Urothelium cell line (cell line): ENCODE data around the gene NKAP.
"Not testable (repeated sequence)": the region's sequence is repeated elsewhere in the genome, so short reads cannot be mapped to it uniquely, and the experiment has no call there.

Experiments used
- DNase-seq: peaks from one replicate; pipeline ENCODE4 v3.0.0; 2011; ENCODE audit warnings: low spot score, mixed read lengths
- FAIRE-seq: peaks from 2 replicates; lab custom pipeline; 2011; peaks lifted over from hg19 to GRCh38; lab: Jason Lieb, UNC

Gene NKAP

GRCh38 chrX:119943185-119943988 lies at the start of gene NKAP:
Gene NKAP (minus strand): TSS chrX:119943751. CDS start chrX:119943605, 146 bp downstream.
- FAIRE-seq (no peak), DNase-seq (peak; percentile 69)

- DNase-seq (no peak), FAIRE-seq (no peak)
These were observed 47.6 kb upstream of the NKAP start for GRCh38 chrX:119991005-119991787.

- DNase-seq (no peak), FAIRE-seq (no peak)
These were observed 47.0 kb upstream of the NKAP start for GRCh38 chrX:119990556-119991004.

GRCh38 chrX:119989905-119990555 lies 46.5 kb upstream of the NKAP start:
- no peak for DNase-seq
- FAIRE-seq = no peak

- FAIRE-seq = no peak
- no peak for DNase-seq
These were observed 42.7 kb upstream of the NKAP start for GRCh38 chrX:119986203-119986602.

- FAIRE-seq = no peak
- no peak for DNase-seq
These were observed 41.1 kb upstream of the NKAP start for GRCh38 chrX:119984652-119985051.

- no peak for FAIRE-seq
These were observed 39.9 kb upstream of the NKAP start for GRCh38 chrX:119983494-119983893.

GRCh38 chrX:119982145-119982544 lies 38.6 kb upstream of the NKAP start:
- FAIRE-seq (no peak), DNase-seq (no peak)

More at GRCh38 chrX:119983494-119983893, 39.9 kb upstream of the NKAP start:
- no peak for DNase-seq

- no peak for FAIRE-seq
- peak; percentile 7 for DNase-seq
These were observed 37.9 kb upstream of the NKAP start for GRCh38 chrX:119981286-119982070.

GRCh38 chrX:119977172-119977571 lies 33.6 kb upstream of the NKAP start:
- FAIRE-seq, DNase-seq: not testable (repeated sequence)

- no peak for DNase-seq
- no peak for FAIRE-seq
These were observed 27.6 kb upstream of the NKAP start for GRCh38 chrX:119971184-119971583.

GRCh38 chrX:119970574-119970973 lies 27.0 kb upstream of the NKAP start:
- no peak for DNase-seq

GRCh38 chrX:119966837-119967236 lies 23.3 kb upstream of the NKAP start:
- not testable (repeated sequence) for DNase-seq, FAIRE-seq

More at GRCh38 chrX:119970574-119970973, 27.0 kb upstream of the NKAP start:
- no peak for FAIRE-seq

GRCh38 chrX:119960625-119961024 lies 17.1 kb upstream of the NKAP start:
- DNase-seq = no peak
- no peak for FAIRE-seq

- not testable (repeated sequence) for DNase-seq, FAIRE-seq
These were observed 12.4 kb upstream of the NKAP start for GRCh38 chrX:119955807-119956570.

GRCh38 chrX:119954374-119954773 lies 10.8 kb upstream of the NKAP start:
- no peak for FAIRE-seq

GRCh38 chrX:119948381-119948780 lies 4.8 kb upstream of the NKAP start:
- FAIRE-seq (no peak), DNase-seq (no peak)

More at GRCh38 chrX:119954374-119954773, 10.8 kb upstream of the NKAP start:
- no peak for DNase-seq

- FAIRE-seq = no peak
These were observed 1.9 kb upstream of the NKAP start for GRCh38 chrX:119945481-119945880.

GRCh38 chrX:119942831-119943184 lies 743 bp downstream of the NKAP start:
- DNase-seq (no peak), FAIRE-seq (no peak)

More at GRCh38 chrX:119945481-119945880, 1.9 kb upstream of the NKAP start:
- no peak for DNase-seq
